ENCODE results near the gene ABCC1.

ABCC1 gene

GRCh38 chr16:16032271-16032979 is 83.0 kb downstream of the ABCC1 start:
- DNase-seq (ENCODE audit: low read depth) = no peak
- H3K4me3 ChIP-seq (ENCODE audit: low read depth, low read length) = no peak overlapping the region
- TF ChIP-seq, protein P1, sequence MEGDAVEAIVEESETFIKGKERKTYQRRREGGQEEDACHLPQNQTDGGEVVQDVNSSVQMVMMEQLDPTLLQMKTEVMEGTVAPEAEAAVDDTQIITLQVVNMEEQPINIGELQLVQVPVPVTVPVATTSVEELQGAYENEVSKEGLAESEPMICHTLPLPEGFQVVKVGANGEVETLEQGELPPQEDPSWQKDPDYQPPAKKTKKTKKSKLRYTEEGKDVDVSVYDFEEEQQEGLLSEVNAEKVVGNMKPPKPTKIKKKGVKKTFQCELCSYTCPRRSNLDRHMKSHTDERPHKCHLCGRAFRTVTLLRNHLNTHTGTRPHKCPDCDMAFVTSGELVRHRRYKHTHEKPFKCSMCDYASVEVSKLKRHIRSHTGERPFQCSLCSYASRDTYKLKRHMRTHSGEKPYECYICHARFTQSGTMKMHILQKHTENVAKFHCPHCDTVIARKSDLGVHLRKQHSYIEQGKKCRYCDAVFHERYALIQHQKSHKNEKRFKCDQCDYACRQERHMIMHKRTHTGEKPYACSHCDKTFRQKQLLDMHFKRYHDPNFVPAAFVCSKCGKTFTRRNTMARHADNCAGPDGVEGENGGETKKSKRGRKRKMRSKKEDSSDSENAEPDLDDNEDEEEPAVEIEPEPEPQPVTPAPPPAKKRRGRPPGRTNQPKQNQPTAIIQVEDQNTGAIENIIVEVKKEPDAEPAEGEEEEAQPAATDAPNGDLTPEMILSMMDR (IDR thresholded peaks at IDR 0.05; ENCODE audit: insufficient read depth, low read depth, low read length, missing control alignments) = no peak

GRCh38 chr16:16033208-16033717 is 83.8 kb downstream of the ABCC1 start:
- DNase-seq (ENCODE audit: low read depth) = peak; percentile 49
- TF ChIP-seq, protein P1 (IDR thresholded peaks at IDR 0.05; ENCODE audit: insufficient read depth, low read depth, low read length, missing control alignments) = no peak
- no peak overlapping the region for H3K4me3 ChIP-seq (ENCODE audit: low read depth, low read length)

DNA sequence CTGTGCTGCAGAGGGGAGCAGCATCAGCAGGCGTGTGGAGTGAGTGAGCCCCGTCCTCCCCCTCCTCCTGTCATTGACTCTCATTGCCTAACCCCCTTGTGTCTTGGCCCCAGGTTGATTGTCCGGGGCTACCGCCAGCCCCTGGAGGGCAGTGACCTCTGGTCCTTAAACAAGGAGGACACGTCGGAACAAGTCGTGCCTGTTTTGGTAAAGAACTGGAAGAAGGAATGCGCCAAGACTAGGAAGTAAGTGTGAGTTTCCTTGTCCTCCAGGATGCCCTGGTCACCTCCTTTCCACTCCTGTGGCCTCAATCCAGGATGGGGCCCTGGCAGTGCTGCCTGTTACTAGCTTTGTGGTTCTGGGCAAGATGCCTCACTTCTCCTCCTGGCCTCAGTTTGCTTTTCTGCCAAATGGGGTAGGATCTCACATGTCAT is 87.0 kb downstream of the ABCC1 start:
- no peak for DNase-seq (ENCODE audit: low read depth)
- no peak overlapping the region for H3K4me3 ChIP-seq (ENCODE audit: low read depth, low read length)
- TF ChIP-seq, protein P1 (IDR thresholded peaks at IDR 0.05; ENCODE audit: insufficient read depth, low read depth, low read length, missing control alignments) = no peak

GRCh38 chr16:16037521-16037920 is 88.1 kb downstream of the ABCC1 start:
- TF ChIP-seq, protein P1 (IDR thresholded peaks at IDR 0.05; ENCODE audit: insufficient read depth, low read depth, low read length, missing control alignments) = no peak

GRCh38 chr16:16037970-16038369 is 88.6 kb downstream of the ABCC1 start:
- DNase-seq (ENCODE audit: low read depth) = no peak
- no peak overlapping the region for H3K4me3 ChIP-seq (ENCODE audit: low read depth, low read length)
- TF ChIP-seq, protein P1 (IDR thresholded peaks at IDR 0.05; ENCODE audit: insufficient read depth, low read depth, low read length, missing control alignments) = no peak

More at GRCh38 chr16:16037521-16037920, 88.1 kb downstream of the ABCC1 start:
- no peak overlapping the region for H3K4me3 ChIP-seq (ENCODE audit: low read depth, low read length)
- no peak for DNase-seq (ENCODE audit: low read depth)

- DNase-seq (ENCODE audit: low read depth) = peak; percentile 12
- H3K4me3 ChIP-seq (ENCODE audit: low read depth, low read length) = no peak overlapping the region
- TF ChIP-seq, protein P1 (IDR thresholded peaks at IDR 0.05; ENCODE audit: insufficient read depth, low read depth, low read length, missing control alignments) = no peak
These were observed 89.5 kb downstream of the ABCC1 start for GRCh38 chr16:16038950-16039349.
